HCT116 (cell line): ENCODE data around the gene NCKAP5.

Source experiments
- EZH2phosphoT487 ChIP-seq: fragments of 200-600 bp; IDR thresholded peaks from 2 replicates; pipeline ENCODE4 v1.6.1; 2018; ENCODE audit warnings: antibody characterized with exemption, borderline replicate concordance
- POLR2A ChIP-seq: IDR thresholded peaks from 2 replicates; pipeline ENCODE4 v1.7.0; 2011; ENCODE audit warnings: borderline replicate concordance; ENCODE audit not compliant: insufficient read depth, insufficient read length; ENCODE audit errors: extremely low read depth
- SIN3A ChIP-seq: IDR thresholded peaks from 2 replicates; pipeline ENCODE4 v1.6.1; 2012; ENCODE audit warnings: low read depth
- ZNF274 ChIP-seq: fragments of 200-500 bp; sonication (Bioruptor generic); IDR thresholded peaks from 2 replicates; pipeline ENCODE4 v1.6.1; 2014; ENCODE audit warnings: mild to moderate bottlenecking, low read depth, low read length, inconsistent platforms
- TF ChIP-seq, protein P1 (sequence below), 3 experiments: fragments of 200-600 bp in 1 of 3; sonication (generic) in 1 of 3; IDR thresholded peaks in 2 of 3; conservative IDR thresholded peaks in 1 of 3; 2 replicates each; pipeline ENCODE4 v1.5.1; 2012 to 2017; ENCODE audit warnings: low read depth in 2 of 3, low read length in 2 of 3, antibody characterized with exemption in 1 of 3, borderline replicate concordance in 1 of 3, control low read depth in 1 of 3, mild to moderate bottlenecking in 1 of 3, mixed read lengths in 1 of 3, mixed run types in 1 of 3, moderate library complexity in 1 of 3; ENCODE audit not compliant: insufficient read depth in 1 of 3
- TF ChIP-seq, protein P2 (sequence below): IDR thresholded peaks from 2 replicates; pipeline ENCODE4 v1.6.1; 2012

DNA sequence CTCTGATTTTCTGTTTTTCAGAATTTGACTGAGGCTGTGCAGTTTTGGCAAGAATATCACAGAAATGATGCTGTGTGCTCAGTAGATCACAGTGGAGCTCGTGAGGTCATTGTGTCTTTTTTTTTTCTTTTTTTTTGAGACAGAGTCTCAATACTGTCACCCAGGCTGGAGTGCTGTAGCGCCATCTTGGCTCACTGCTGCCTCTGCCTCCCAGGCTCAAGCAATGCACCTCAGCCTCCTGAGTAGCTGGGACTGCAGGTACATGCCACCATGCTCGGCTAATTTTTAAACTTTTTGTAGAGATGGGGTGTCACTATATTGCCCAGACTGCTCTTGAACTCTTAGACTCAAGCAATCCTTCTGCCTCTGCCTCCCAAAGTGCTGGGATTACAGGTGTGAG, 203.6 kb downstream of the NCKAP5 start:
- TF ChIP-seq POLR2A (no peak), EZH2phosphoT487 (no peak), ZNF274 (no peak), SIN3A (no peak)
- TF ChIP-seq, protein P1, sequence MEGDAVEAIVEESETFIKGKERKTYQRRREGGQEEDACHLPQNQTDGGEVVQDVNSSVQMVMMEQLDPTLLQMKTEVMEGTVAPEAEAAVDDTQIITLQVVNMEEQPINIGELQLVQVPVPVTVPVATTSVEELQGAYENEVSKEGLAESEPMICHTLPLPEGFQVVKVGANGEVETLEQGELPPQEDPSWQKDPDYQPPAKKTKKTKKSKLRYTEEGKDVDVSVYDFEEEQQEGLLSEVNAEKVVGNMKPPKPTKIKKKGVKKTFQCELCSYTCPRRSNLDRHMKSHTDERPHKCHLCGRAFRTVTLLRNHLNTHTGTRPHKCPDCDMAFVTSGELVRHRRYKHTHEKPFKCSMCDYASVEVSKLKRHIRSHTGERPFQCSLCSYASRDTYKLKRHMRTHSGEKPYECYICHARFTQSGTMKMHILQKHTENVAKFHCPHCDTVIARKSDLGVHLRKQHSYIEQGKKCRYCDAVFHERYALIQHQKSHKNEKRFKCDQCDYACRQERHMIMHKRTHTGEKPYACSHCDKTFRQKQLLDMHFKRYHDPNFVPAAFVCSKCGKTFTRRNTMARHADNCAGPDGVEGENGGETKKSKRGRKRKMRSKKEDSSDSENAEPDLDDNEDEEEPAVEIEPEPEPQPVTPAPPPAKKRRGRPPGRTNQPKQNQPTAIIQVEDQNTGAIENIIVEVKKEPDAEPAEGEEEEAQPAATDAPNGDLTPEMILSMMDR (IDR thresholded peaks at IDR 0.05 in 2 of 3, conservative IDR thresholded peaks at IDR 0.05 in 1 of 3; ENCODE audit: borderline replicate concordance in 1 of 3, insufficient read depth in 1 of 3, low read depth in 2 of 3, low read length in 2 of 3) = no peak
- TF ChIP-seq, protein P2, sequence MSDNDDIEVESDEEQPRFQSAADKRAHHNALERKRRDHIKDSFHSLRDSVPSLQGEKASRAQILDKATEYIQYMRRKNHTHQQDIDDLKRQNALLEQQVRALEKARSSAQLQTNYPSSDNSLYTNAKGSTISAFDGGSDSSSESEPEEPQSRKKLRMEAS = no peak
